HEK293T (cell line): ENCODE data around the gene WNT9B.
A peak's percentile ranks its signal among the peaks of the same experiment; 100 is the strongest.
"Not testable (repeated sequence)": the region's sequence is repeated elsewhere in the genome, so short reads cannot be mapped to it uniquely, and the experiment has no call there.

Experiments
- CTCF ChIA-PET: fragments of 350-600 bp; formaldehyde crosslinking; extraction: SDS; loops from one replicate; lab custom pipeline; 2021; ENCODE audit warnings: antibody characterized with exemption, inconsistent platforms; lab: Yijun Ruan, JAX
- POLR2A ChIA-PET: fragments of 350-600 bp; formaldehyde crosslinking; extraction: SDS; loops from one replicate; lab custom pipeline; 2020; ENCODE audit warnings: antibody characterized with exemption, inconsistent platforms; lab: Yijun Ruan, JAX
- DNase-seq: peaks from one replicate; pipeline ENCODE4 v3.0.0; 2012; ENCODE audit warnings: mixed read lengths; ENCODE audit errors: extremely low spot score
- ARNT ChIP-seq: fragments of 450-650 bp; IDR thresholded peaks from 2 replicates; pipeline ENCODE4 v1.6.1; 2017; ENCODE audit warnings: mild to moderate bottlenecking
- BHLHE40 ChIP-seq: fragments of 450-650 bp; IDR thresholded peaks from 2 replicates; pipeline ENCODE4 v1.6.1; 2016; ENCODE audit warnings: mild to moderate bottlenecking, moderate library complexity, borderline replicate concordance
- CTBP1 ChIP-seq: fragments of 450-650 bp; IDR thresholded peaks from 2 replicates; pipeline ENCODE4 v1.6.1; 2016; ENCODE audit warnings: borderline replicate concordance
- ELF4 ChIP-seq: fragments of 450-650 bp; IDR thresholded peaks from 2 replicates; pipeline ENCODE4 v1.6.1; 2017; ENCODE audit warnings: antibody characterized with exemption
- FOXA1 ChIP-seq: fragments of 450-650 bp; IDR thresholded peaks from 2 replicates; pipeline ENCODE4 v1.6.1; 2016; ENCODE audit warnings: mild to moderate bottlenecking
- FOXK2 ChIP-seq: fragments of 450-650 bp; IDR thresholded peaks from 2 replicates; pipeline ENCODE4 v1.6.1; 2016; ENCODE audit warnings: mild to moderate bottlenecking
- FOXM1 ChIP-seq: fragments of 450-650 bp; IDR thresholded peaks from 2 replicates; pipeline ENCODE4 v1.6.1; 2017; ENCODE audit warnings: mild to moderate bottlenecking, borderline replicate concordance
- HDGF ChIP-seq: fragments of 450-650 bp; IDR thresholded peaks from 2 replicates; pipeline ENCODE4 v1.6.1; 2017; ENCODE audit warnings: antibody characterized with exemption, borderline replicate concordance
- L3MBTL2 ChIP-seq: fragments of 450-650 bp; conservative IDR thresholded peaks from 2 replicates; pipeline ENCODE4 v1.6.1; 2016; ENCODE audit warnings: mild to moderate bottlenecking
- LEF1 ChIP-seq: fragments of 450-650 bp; IDR thresholded peaks from 2 replicates; pipeline ENCODE4 v1.6.1; 2017; ENCODE audit warnings: mild to moderate bottlenecking, borderline replicate concordance
- NFRKB ChIP-seq: fragments of 450-650 bp; IDR thresholded peaks from 2 replicates; pipeline ENCODE4 v1.6.1; 2016; ENCODE audit warnings: mild to moderate bottlenecking, moderate library complexity
- SP1 ChIP-seq: fragments of 450-650 bp; IDR thresholded peaks from 2 replicates; pipeline ENCODE4 v1.6.1; 2017
- SUZ12 ChIP-seq: fragments of 450-650 bp; IDR thresholded peaks from 2 replicates; pipeline ENCODE4 v1.6.1; 2016; ENCODE audit warnings: mild to moderate bottlenecking
- TARDBP ChIP-seq: fragments of 450-650 bp; IDR thresholded peaks from 2 replicates; pipeline ENCODE4 v1.6.1; 2016
- ZNF384 ChIP-seq: fragments of 450-650 bp; IDR thresholded peaks from 2 replicates; pipeline ENCODE4 v1.6.1; 2016
- TF ChIP-seq, protein P1 (sequence below): fragments of 450-650 bp; IDR thresholded peaks from 2 replicates; pipeline ENCODE4 v1.6.1; 2016

The WNT9B gene

DNA sequence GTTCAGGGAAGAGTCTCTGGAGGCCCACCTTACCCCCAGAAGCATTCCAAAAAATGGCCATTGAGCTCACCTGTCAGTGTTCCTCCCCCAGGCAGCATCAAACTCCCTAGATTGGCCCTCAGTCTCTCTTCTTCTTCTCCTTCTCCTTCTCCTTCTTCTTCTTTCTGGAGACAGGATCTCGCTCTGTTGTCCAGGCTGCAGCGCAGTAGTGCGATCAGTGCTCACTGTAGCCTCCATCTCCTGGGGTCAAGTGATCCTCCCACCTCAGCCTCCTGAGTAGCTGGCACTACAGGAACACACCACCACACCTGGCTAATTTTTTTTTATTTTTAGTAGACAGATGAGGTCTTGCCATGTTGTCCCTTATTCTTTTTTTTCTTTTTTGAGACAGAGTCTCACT is 16.5 kb upstream of the WNT9B start:
- POLR2A ChIA-PET, result no interaction called here
- no peak for TF ChIP-seq TARDBP
- no peak for TF ChIP-seq FOXK2
- no peak for TF ChIP-seq BHLHE40
- TF ChIP-seq SP1, result no peak
- TF ChIP-seq ELF4, result no peak
- TF ChIP-seq L3MBTL2, result no peak
- no peak for TF ChIP-seq FOXM1
- no peak for TF ChIP-seq NFRKB
- no peak for TF ChIP-seq LEF1
- no peak for TF ChIP-seq HDGF
- TF ChIP-seq CTBP1, result no peak
- TF ChIP-seq ZNF384, result no peak
- TF ChIP-seq ARNT, result no peak
- no peak for TF ChIP-seq FOXA1
- TF ChIP-seq, protein P1, sequence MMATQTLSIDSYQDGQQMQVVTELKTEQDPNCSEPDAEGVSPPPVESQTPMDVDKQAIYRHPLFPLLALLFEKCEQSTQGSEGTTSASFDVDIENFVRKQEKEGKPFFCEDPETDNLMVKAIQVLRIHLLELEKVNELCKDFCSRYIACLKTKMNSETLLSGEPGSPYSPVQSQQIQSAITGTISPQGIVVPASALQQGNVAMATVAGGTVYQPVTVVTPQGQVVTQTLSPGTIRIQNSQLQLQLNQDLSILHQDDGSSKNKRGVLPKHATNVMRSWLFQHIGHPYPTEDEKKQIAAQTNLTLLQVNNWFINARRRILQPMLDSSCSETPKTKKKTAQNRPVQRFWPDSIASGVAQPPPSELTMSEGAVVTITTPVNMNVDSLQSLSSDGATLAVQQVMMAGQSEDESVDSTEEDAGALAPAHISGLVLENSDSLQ, result no peak
- no peak for TF ChIP-seq SUZ12
- no peak for DNase-seq
- CTCF ChIA-PET, result interaction anchor here (0.8 to 1.2 kb wide), 4 partner anchors 8 to 21 kb away, joined by 3 to 6 read pairs (median 4); no protein-coding TSS in a partner anchor

DNA sequence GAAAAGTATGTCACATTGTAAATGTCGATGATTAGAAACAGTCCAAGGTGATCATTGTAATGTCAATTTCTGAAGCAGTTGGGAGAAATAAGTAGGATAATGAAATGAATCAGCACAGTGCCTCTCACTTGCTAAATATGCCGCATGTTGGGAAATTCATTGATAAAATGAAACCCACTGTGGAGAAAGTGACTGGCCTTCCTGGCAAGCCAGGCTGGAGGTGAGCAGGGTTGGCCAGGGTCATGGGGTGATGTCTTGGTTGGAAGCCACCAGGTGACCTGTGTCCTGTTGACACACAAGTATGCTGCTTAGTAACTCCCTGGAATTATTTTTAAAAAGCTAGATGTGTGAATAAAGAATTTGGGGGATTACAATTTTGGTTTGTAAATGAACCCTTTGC is 14.9 kb upstream of the WNT9B start:
- ChIA-PET CTCF (no interaction called here), POLR2A (no interaction called here)
- no peak for DNase-seq
- TF ChIP-seq BHLHE40 (no peak), ZNF384 (no peak), FOXK2 (no peak)

DNA sequence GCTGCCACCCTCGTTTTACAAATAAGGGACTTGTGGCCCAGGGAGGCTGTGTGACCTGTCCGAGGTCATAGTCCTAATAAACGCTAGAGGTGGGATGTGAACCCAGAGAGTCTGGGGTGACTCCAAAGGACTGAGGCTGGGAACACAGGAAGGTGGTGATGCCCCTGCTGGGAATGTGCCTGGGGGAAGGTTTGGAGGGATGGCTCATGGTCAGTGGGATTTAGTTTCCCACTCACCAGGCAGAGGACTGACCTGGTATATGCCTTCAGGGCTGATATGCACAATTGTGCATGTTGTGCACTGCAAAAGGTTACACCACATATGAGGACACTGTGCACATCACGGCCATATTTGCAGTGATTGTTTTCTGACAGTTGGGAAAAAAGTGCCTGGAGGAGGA is 13.9 kb upstream of the WNT9B start:
- POLR2A ChIA-PET, result no interaction called here
- CTCF ChIA-PET, result no interaction called here
- DNase-seq, result no peak
- TF ChIP-seq ARNT (no peak), ELF4 (no peak), TARDBP (no peak), LEF1 (no peak)

DNA sequence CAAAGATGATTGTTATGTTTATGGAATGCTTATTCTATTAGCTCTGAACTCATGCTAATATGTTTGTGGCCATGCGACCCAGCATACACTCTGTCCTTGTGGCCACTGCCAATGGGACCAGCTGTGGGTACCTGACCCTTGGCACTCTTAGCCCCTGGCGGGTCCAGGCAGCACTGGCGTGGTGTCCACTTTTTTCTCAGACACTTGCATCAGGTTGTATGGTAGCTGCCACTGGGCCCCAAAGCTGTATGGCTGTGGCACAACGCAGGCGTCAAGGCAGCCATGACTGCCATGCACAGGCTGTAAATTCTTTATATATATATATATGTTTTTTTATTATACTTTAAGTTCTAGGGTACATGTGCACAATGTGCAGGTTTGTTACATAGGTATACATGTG is 12.2 kb upstream of the WNT9B start:
- ChIA-PET CTCF (no interaction called here), POLR2A (no interaction called here)
- no peak for DNase-seq
- TF ChIP-seq SUZ12 (no peak), HDGF (no peak), TARDBP (no peak), CTBP1 (no peak), BHLHE40 (no peak)
- TF ChIP-seq, protein P1, result no peak

DNA sequence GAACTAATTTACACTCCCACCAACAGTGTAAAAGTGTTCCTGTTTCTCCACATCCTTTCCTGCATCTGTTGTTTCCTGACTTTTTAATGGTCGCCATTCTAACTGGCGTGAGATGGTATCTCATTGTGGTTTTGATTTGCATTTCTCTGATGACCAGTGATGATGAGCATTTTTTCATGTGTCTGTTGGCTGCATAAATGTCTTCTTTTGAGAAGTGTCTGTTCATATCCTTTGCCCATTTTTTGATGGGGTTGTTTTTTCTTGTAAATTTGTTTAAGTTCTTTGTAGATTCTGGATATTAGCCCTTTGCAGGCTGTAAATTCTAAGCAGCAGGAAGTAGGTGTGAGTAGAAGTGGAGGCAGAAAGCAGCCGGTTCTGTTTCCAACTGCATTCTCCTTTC is 10.8 kb upstream of the WNT9B start:
- POLR2A ChIA-PET, CTCF ChIA-PET, DNase-seq: not testable (repeated sequence)

DNA sequence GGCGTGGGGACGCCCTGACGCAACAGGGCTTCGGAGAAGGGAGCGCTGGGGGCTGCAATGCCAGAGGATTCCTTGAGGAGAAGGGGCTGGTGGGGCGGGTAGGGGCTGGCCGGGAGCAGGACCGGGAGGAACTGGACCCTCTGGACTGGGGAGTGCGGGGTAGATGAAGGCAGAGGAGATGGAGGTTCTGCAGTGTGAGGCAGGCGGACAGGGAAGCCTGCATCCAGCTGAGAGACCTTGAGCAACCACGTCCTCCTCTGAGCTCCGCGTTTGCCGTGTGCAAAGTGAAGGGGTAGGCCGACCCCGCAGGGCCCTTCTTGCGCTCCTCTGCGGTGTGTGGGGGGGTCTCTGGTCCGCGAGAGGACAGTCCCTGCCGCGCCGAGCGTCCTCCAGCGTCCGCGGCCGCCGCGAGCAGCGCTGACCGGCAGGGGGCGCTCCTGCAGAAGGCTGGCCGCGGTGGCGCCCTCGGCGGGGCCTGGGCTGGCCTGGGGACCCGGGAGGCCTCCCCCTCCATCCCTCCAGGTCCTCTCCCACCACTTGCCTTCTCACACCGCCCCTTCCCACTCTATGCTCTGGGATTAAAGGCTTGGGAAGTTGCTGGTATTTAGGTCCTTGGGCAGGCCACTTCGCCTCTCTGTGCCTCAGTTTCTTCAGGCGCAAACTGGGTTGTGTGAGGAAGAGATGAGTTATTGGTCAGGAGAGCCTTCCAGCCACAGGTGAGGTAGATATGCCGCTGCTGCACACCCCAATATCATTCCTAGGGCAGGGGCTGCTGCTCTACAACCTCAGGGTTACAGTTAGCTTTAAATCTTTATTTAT is 9.6 kb upstream of the WNT9B start:
- CTCF ChIA-PET, result interaction anchor here (0.7 to 1.5 kb wide), 5 partner anchors 8 to 100 kb away, joined by 3 to 6 read pairs (median 3); no protein-coding TSS in a partner anchor
- peak; percentile 73 for DNase-seq
- POLR2A ChIA-PET, result no interaction called here
- TF ChIP-seq FOXA1, result no peak
- no peak for TF ChIP-seq SUZ12
- no peak for TF ChIP-seq ELF4
- no peak for TF ChIP-seq L3MBTL2
- no peak for TF ChIP-seq ARNT
- TF ChIP-seq, protein P1, result no peak
- TF ChIP-seq HDGF, result no peak
- TF ChIP-seq SP1, result no peak

DNA sequence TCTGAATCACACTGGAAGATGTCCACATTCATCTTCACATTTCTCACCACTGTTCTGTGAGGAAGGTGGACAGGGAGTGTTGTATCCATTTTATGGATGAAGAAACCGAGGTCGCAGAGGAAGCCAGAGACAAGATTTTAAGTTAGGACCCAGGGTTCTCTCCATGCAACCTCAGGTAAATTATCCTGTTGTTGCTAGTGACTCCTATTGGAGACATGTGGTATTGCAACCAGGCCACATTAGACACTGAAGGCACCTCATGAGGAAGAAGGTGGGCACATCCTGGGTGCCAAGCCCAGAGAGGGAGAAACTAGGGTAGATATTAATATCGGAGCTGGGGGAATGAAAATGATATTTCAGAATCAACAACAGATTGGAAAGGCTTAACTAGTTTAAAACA is 8.5 kb upstream of the WNT9B start:
- ChIA-PET CTCF (interaction anchor here (0.6 to 1.5 kb wide), 6 partner anchors 9 to 99 kb away, joined by 3 to 6 read pairs (median 3); no protein-coding TSS in a partner anchor), POLR2A (no interaction called here)
- DNase-seq, result peak; percentile 40
- TF ChIP-seq ZNF384 (no peak), CTBP1 (no peak), SUZ12 (no peak), L3MBTL2 (no peak), BHLHE40 (no peak), FOXA1 (no peak), ARNT (no peak), SP1 (no peak), NFRKB (no peak), FOXM1 (no peak), HDGF (no peak), TARDBP (no peak), ELF4 (no peak), FOXK2 (no peak), LEF1 (no peak)
- TF ChIP-seq, protein P1, result no peak
